IMR-90 (cell line): ENCODE measurements around the gene ARL6IP5. TPM values are rescaled to one million over a fixed set of nuclear protein-coding genes. Genes with fewer than 3 reads are reported as not detected.

ENCODE experiments used
- ATAC-seq: fragments of 200-7000 bp; cut with Tn5 transposase; 2 replicates; pipeline ENCODE4 v1.9.1; 2020; ENCODE audit warnings: low read depth, mild to moderate bottlenecking, moderate library complexity
- BruUV-seq: library from RNA; stranded (reverse); fragments of 400-500 nt; replicated peaks from 2 replicates; lab custom pipeline; 2021; lab: Mats Ljungman, UMichigan
- CTCF ChIA-PET: fragments of 300-600 bp; formaldehyde crosslinking; extraction: SDS; loops from one replicate; lab custom pipeline; 2021; ENCODE audit warnings: antibody characterized with exemption; lab: Yijun Ruan, JAX
- POLR2A ChIA-PET: fragments of 300-600 bp; sonication (Branson Sonifier 250); formaldehyde crosslinking; loops from one replicate; lab custom pipeline; 2022; ENCODE audit warnings: antibody characterized with exemption; ENCODE audit not compliant: unreplicated experiment; lab: Charles Lee
- DNase-seq: peaks from one replicate; pipeline ENCODE4 v3.0.0; 2013
- H2AFZ ChIP-seq: replicated peaks from 2 replicates; pipeline ENCODE3; 2013; ENCODE audit warnings: low read length, mild to moderate bottlenecking; ENCODE audit not compliant: poor library complexity
- H2AK5ac ChIP-seq: 2 replicates; pipeline ENCODE4 v1.6.1; 2013; ENCODE audit warnings: low read depth, low read length, inconsistent platforms
- H2AK9ac ChIP-seq: replicated peaks from 2 replicates; pipeline ENCODE3; 2013; ENCODE audit warnings: mild to moderate bottlenecking, low read depth, low read length, moderate library complexity; ENCODE audit not compliant: poor library complexity
- H2BK120ac ChIP-seq: 2 replicates; pipeline ENCODE4 v1.6.1; 2013; ENCODE audit warnings: low read depth, low read length, inconsistent platforms
- H2BK15ac ChIP-seq: 3 replicates; pipeline ENCODE4 v1.6.1; 2013; ENCODE audit warnings: low read depth, low read length, inconsistent platforms
- H2BK20ac ChIP-seq: 2 replicates; pipeline ENCODE4 v1.6.1; 2013; ENCODE audit warnings: low read depth, mild to moderate bottlenecking, inconsistent platforms, low read length, moderate library complexity
- H2BK5ac ChIP-seq: 2 replicates; pipeline ENCODE4 v1.6.1; 2013; ENCODE audit warnings: mild to moderate bottlenecking, low read depth, low read length, inconsistent platforms; ENCODE audit not compliant: poor library complexity, severe bottlenecking
- H3K14ac ChIP-seq: replicated peaks from 2 replicates; pipeline ENCODE4 v1.6.1; 2013; ENCODE audit warnings: low read depth, low read length, inconsistent platforms
- H3K18ac ChIP-seq: 2 replicates; pipeline ENCODE4 v1.6.1; 2013; ENCODE audit warnings: low read depth, low read length, control low read depth
- H3K23ac ChIP-seq: 2 replicates; pipeline ENCODE4 v1.6.1; 2013; ENCODE audit warnings: low read depth, low read length, inconsistent platforms
- H3K27ac ChIP-seq: 2 replicates; pipeline ENCODE4 v1.5.1; 2013; ENCODE audit warnings: mild to moderate bottlenecking, control low read depth, low read length; ENCODE audit not compliant: insufficient read depth
- H3K27me3 ChIP-seq: 2 replicates; pipeline ENCODE4 v1.6.1; 2013; ENCODE audit warnings: low read length; ENCODE audit not compliant: control insufficient read depth, insufficient read depth
- H3K36me3 ChIP-seq: 2 replicates; pipeline ENCODE4 v1.6.1; 2013; ENCODE audit warnings: low read length, mixed read lengths; ENCODE audit not compliant: control insufficient read depth, insufficient read depth
- H3K4ac ChIP-seq: 2 replicates; pipeline ENCODE4 v1.6.1; 2013; ENCODE audit warnings: low read depth, low read length, inconsistent platforms
- H3K4me1 ChIP-seq: 2 replicates; pipeline ENCODE4 v1.6.1; 2013; ENCODE audit warnings: low read length, mixed read lengths; ENCODE audit not compliant: control insufficient read depth, insufficient read depth
- H3K4me2 ChIP-seq: 2 replicates; pipeline ENCODE4 v1.6.1; 2013; ENCODE audit warnings: low read depth, mild to moderate bottlenecking, control low read depth, low read length, moderate library complexity
- H3K4me3 ChIP-seq: 2 replicates; pipeline ENCODE4 v1.5.1; 2013; ENCODE audit warnings: low read depth, mild to moderate bottlenecking, control low read depth, low read length, moderate library complexity; ENCODE audit not compliant: insufficient read depth
- H3K56ac ChIP-seq: 2 replicates; pipeline ENCODE4 v1.6.1; 2013; ENCODE audit warnings: low read length, inconsistent platforms; ENCODE audit not compliant: insufficient read depth; ENCODE audit errors: extremely low read depth
- H3K79me1 ChIP-seq, 2 experiments: 2 replicates each; pipeline ENCODE4 v1.6.1; 2013; ENCODE audit warnings: low read length in 2 of 2, inconsistent platforms in 1 of 2, low read depth in 1 of 2
- H3K9ac ChIP-seq: 2 replicates; pipeline ENCODE4 v1.6.1; 2013; ENCODE audit warnings: low read depth, low read length, control low read depth
- H3K9me1 ChIP-seq: 2 replicates; pipeline ENCODE4 v1.6.1; 2013; ENCODE audit warnings: low read length, inconsistent platforms; ENCODE audit not compliant: insufficient read depth
- H3K9me3 ChIP-seq: 2 replicates; pipeline ENCODE4 v1.6.1; 2013; ENCODE audit warnings: low read length; ENCODE audit not compliant: control insufficient read depth, insufficient read depth
- H4K20me1 ChIP-seq: 2 replicates; pipeline ENCODE4 v1.6.1; 2013; ENCODE audit warnings: low read length, inconsistent platforms; ENCODE audit not compliant: insufficient read depth
- H4K5ac ChIP-seq: 2 replicates; pipeline ENCODE4 v1.6.1; 2013; ENCODE audit warnings: mild to moderate bottlenecking, low read depth, low read length, control low read depth
- H4K8ac ChIP-seq, 2 experiments: 2 replicates each; pipeline ENCODE4 v1.6.1; 2013; ENCODE audit warnings: low read depth in 2 of 2, low read length in 2 of 2, control low read depth in 1 of 2, inconsistent platforms in 1 of 2
- H4K91ac ChIP-seq: 2 replicates; pipeline ENCODE4 v1.6.1; 2013; ENCODE audit warnings: low read depth, low read length, inconsistent platforms; ENCODE audit not compliant: insufficient read depth
- MAFK ChIP-seq: IDR thresholded peaks from 2 replicates; pipeline ENCODE4 v1.6.1; 2012; ENCODE audit warnings: low read depth, low read length, improper control_type of control experiment
- POLR2A ChIP-seq: IDR thresholded peaks from 2 replicates; pipeline ENCODE4 v1.6.1; 2012; ENCODE audit warnings: mild to moderate bottlenecking, low read depth, low read length
- RFX5 ChIP-seq: IDR thresholded peaks from 2 replicates; pipeline ENCODE4 v1.8.0; 2012; ENCODE audit warnings: low read depth, mild to moderate bottlenecking, low read length, moderate library complexity
- WGBS, 2 experiments: methylation state at CpG; one replicate each; pipeline versions ENCODE4 v1.1.5 to v1.1.7; 2013; ENCODE audit warnings: missing lambda C conversion rate in 2 of 2; ENCODE audit not compliant: insufficient read length in 1 of 2; ENCODE audit errors: extremely low coverage in 2 of 2; 5-methylcytosine and 5-hydroxymethylcytosine counted together
- dilution Hi-C: fragments of 300-500 bp; cut with HindIII; formaldehyde crosslinking; loops from one replicate; pipeline ENCODE4 v1.14.3; 2018; ENCODE audit warnings: low sequenced_read_pairs; ENCODE audit not compliant: unreplicated experiment
- in situ Hi-C: fragments of 300-500 bp; cut with MboI; formaldehyde crosslinking; loops from 3 replicates; pipeline ENCODE4 v1.14.3; 2019; ENCODE audit warnings: low sequenced_read_pairs, inconsistent platforms, mixed read lengths
- intact Hi-C: fragments of 100-400 bp; cut with micrococcal nuclease; formaldehyde crosslinking; loops from 2 replicates; pipeline ENCODE4 v1.10.0; 2022
- polyA plus RNA-seq, 3 experiments: library from polyadenylated mRNA; depleted of rRNA; stranded (reverse); fragments of >200 nt; gene quantifications; 2 replicates each; pipeline ENCODE4 v1.2.3, GENCODE V29; 2012; ENCODE audit warnings: low replicate concordance in 1 of 3
- total RNA-seq: library from RNA; depleted of rRNA; stranded (reverse); fragments of >200 nt; gene quantifications from 2 replicates; pipeline ENCODE4 v1.2.3, GENCODE V29; 2012
- TF ChIP-seq, protein P1 (sequence below): fragments of 150-350 bp; IDR thresholded peaks from 2 replicates; pipeline ENCODE4 v1.6.1; 2016; ENCODE audit warnings: low read depth, mild to moderate bottlenecking, low read length, moderate library complexity, borderline replicate concordance

Gene ARL6IP5
- total and polyA plus RNA-seq, 2 of the 4 experiments (the other 2 are of a cell fraction), result 76.4 to 98.8 TPM

DNA sequence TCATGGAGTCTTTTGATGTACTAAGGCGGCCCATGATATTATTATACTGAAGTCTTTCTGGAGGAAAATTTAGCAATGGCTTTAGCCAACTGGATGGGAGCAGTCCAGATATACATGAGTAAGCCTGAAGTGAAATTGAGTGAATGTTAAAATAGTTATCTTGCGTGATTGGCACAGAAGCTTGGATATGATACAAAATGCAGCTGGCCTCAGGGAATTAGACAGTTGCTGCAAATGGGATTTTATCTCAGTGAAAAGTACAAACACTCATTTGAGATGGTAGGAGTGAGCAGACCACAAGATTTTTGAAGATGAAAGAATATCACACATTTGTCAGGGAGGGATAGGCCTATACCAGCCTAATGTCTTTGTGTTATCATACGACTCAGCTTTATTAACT, 28.8 kb downstream of the ARL6IP5 start:
- no peak overlapping the region for H3K27ac ChIP-seq
- H4K5ac ChIP-seq, result no peak overlapping the region
- BruUV-seq, result no TSS peak

More for the DNA sequence above, 28.8 kb downstream of the ARL6IP5 start:
- H4K91ac ChIP-seq, result no peak overlapping the region
- H3K9me1 ChIP-seq, result no peaks in the 10 kb centered on the region
- H3K9me3 ChIP-seq, result no peaks in the 10 kb centered on the region
- intact Hi-C loops (no loop called here), dilution Hi-C loops (no loop called here), in situ Hi-C loops (no loop called here)
- H3K4me3 ChIP-seq, result no peak overlapping the region
- H3K4me1 ChIP-seq, result no peaks in the 10 kb centered on the region
- H2AK5ac ChIP-seq, result no peak overlapping the region
- no peak overlapping the region for H3K4me2 ChIP-seq
- no peaks in the 10 kb centered on the region for H3K36me3 ChIP-seq
- DNase-seq (peak; percentile 23), ATAC-seq (no peak; the same call in 1 of the 2 replicates)
- no peaks in the 10 kb centered on the region for H3K79me1 ChIP-seq
- no peak overlapping the region for H3K56ac ChIP-seq
- no peak overlapping the region for H4K8ac ChIP-seq
- H3K14ac ChIP-seq, result no peak overlapping the region
- H4K20me1 ChIP-seq, result no peaks in the 10 kb centered on the region
- no peak overlapping the region for H2BK5ac ChIP-seq
- no peak overlapping the region for H3K23ac ChIP-seq
- no peak overlapping the region for H2BK15ac ChIP-seq
- no peak overlapping the region for H3K9ac ChIP-seq
- TF ChIP-seq RFX5, result no peak
- no peak for TF ChIP-seq MAFK
- no peak for TF ChIP-seq POLR2A
- TF ChIP-seq, protein P1, sequence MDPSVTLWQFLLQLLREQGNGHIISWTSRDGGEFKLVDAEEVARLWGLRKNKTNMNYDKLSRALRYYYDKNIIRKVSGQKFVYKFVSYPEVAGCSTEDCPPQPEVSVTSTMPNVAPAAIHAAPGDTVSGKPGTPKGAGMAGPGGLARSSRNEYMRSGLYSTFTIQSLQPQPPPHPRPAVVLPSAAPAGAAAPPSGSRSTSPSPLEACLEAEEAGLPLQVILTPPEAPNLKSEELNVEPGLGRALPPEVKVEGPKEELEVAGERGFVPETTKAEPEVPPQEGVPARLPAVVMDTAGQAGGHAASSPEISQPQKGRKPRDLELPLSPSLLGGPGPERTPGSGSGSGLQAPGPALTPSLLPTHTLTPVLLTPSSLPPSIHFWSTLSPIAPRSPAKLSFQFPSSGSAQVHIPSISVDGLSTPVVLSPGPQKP, result no peak
- ChIA-PET CTCF (interaction anchor here (0.6 kb wide), 1 partner anchor 193 kb away, joined by 4 read pairs; no protein-coding TSS in a partner anchor), POLR2A (no interaction called here)
- no peak overlapping the region for H2AFZ ChIP-seq
- 43% methylated on average over 1 of the region's 3 CpGs; no CpG with 5 or more reads in 1 of the 2 experiments for WGBS, 2 experiments
- H2AK9ac ChIP-seq, result no peak overlapping the region
- no peak overlapping the region for H3K18ac ChIP-seq
- no peak overlapping the region for H2BK120ac ChIP-seq
- H3K4ac ChIP-seq, result no peak overlapping the region
- no peak overlapping the region for H2BK20ac ChIP-seq
- no peaks in the 10 kb centered on the region for H3K27me3 ChIP-seq
